Ishikawa (cell line): ENCODE results near the gene UNC45B.

Experiments
- EP300 ChIP-seq: IDR thresholded peaks from 2 replicates; pipeline ENCODE4 v1.6.1; 2012; ENCODE audit warnings: borderline replicate concordance
- RAD21 ChIP-seq: IDR thresholded peaks from 2 replicates; pipeline ENCODE4 v1.6.1; 2012; ENCODE audit warnings: low read depth
- REST ChIP-seq: IDR thresholded peaks from 2 replicates; pipeline ENCODE4 v1.6.1; 2012; ENCODE audit warnings: low read depth, mild to moderate bottlenecking
- TAF1 ChIP-seq: IDR thresholded peaks from 2 replicates; pipeline ENCODE4 v1.6.1; 2012; ENCODE audit warnings: low read depth, mild to moderate bottlenecking
- TEAD4 ChIP-seq: IDR thresholded peaks from 2 replicates; pipeline ENCODE4 v1.6.1; 2012
- USF1 ChIP-seq: IDR thresholded peaks from 2 replicates; pipeline ENCODE4 v1.6.1; 2012
- YY1 ChIP-seq: IDR thresholded peaks from 2 replicates; pipeline ENCODE4 v1.6.1; 2012; ENCODE audit warnings: low read depth

GRCh38 chr17:35166526-35166925 lies 18.9 kb downstream of the UNC45B start:
- no peak for TF ChIP-seq TEAD4
- TF ChIP-seq EP300 = no peak
- TF ChIP-seq REST = no peak
- TF ChIP-seq YY1 = no peak
- TF ChIP-seq TAF1 = no peak
- TF ChIP-seq USF1 = no peak
- no peak for TF ChIP-seq RAD21
